GM12872 (cell line): ENCODE data around the gene METTL24.

Experiments used
- CTCF ChIP-seq: IDR thresholded peaks from 3 replicates; pipeline ENCODE4 v1.5.1; 2011; ENCODE audit warnings: low read depth, mild to moderate bottlenecking, low read length, moderate library complexity; ENCODE audit not compliant: insufficient read depth

Gene METTL24

GRCh38 chr6:110334423-110335180 lies 23.5 kb downstream of the METTL24 start:
- TF ChIP-seq CTCF, result no peak

- TF ChIP-seq CTCF, result no peak
Observed at GRCh38 chr6:110332281-110332680, 25.9 kb downstream of the METTL24 start.

GRCh38 chr6:110331816-110332215 lies 26.3 kb downstream of the METTL24 start:
- no peak for TF ChIP-seq CTCF

GRCh38 chr6:110331390-110331789 lies 26.8 kb downstream of the METTL24 start:
- TF ChIP-seq CTCF, result no peak

GRCh38 chr6:110329714-110330436 lies 28.3 kb downstream of the METTL24 start:
- TF ChIP-seq CTCF, result no peak

- no peak for TF ChIP-seq CTCF
Observed at GRCh38 chr6:110329348-110329713, 28.8 kb downstream of the METTL24 start.

- no peak for TF ChIP-seq CTCF
Observed at GRCh38 chr6:110328259-110328658, 29.9 kb downstream of the METTL24 start.
